GM19099 (cell line): ENCODE measurements around the gene UVRAG.

ENCODE experiments used
- POLR2A ChIP-seq: IDR thresholded peaks from 3 replicates; pipeline ENCODE4 v1.6.1; 2011; ENCODE audit warnings: low read depth; ENCODE audit not compliant: insufficient read length; ENCODE audit errors: extremely low read depth

The UVRAG gene

GRCh38 chr11:76179147-76179546 lies 364.1 kb downstream of the UVRAG start:
- no peak for TF ChIP-seq POLR2A

GRCh38 chr11:76181371-76181770 lies 366.4 kb downstream of the UVRAG start:
- TF ChIP-seq POLR2A: no peak

- TF ChIP-seq POLR2A: no peak
These were observed 369.6 kb downstream of the UVRAG start for GRCh38 chr11:76184551-76184993.

GRCh38 chr11:76185511-76185910 lies 370.5 kb downstream of the UVRAG start:
- no peak for TF ChIP-seq POLR2A

- TF ChIP-seq POLR2A: no peak
These were observed 371.0 kb downstream of the UVRAG start for GRCh38 chr11:76185931-76186401.

GRCh38 chr11:76186776-76187279 lies 371.8 kb downstream of the UVRAG start:
- no peak for TF ChIP-seq POLR2A

- no peak for TF ChIP-seq POLR2A
These were observed 373.9 kb downstream of the UVRAG start for GRCh38 chr11:76188873-76189272.

GRCh38 chr11:76189682-76190081 lies 374.7 kb downstream of the UVRAG start:
- TF ChIP-seq POLR2A: no peak

- no peak for TF ChIP-seq POLR2A
These were observed 375.4 kb downstream of the UVRAG start for GRCh38 chr11:76190376-76190775.
